Epithelial cell of esophagus (primary cell): Measurements from ENCODE around the gene SREK1.

ENCODE experiments used
- DNase-seq: peaks from one replicate; pipeline ENCODE4 v3.0.0; 2010; ENCODE audit warnings: low read depth
- H3K4me3 ChIP-seq: 2 replicates; pipeline ENCODE4 v1.5.1; 2011; ENCODE audit warnings: mild to moderate bottlenecking, low read length, control low read depth
- TF ChIP-seq, protein P1 (sequence below): IDR thresholded peaks from 2 replicates; pipeline ENCODE4 v1.5.1; 2011; ENCODE audit warnings: low read depth, mild to moderate bottlenecking, low read length, control low read depth, inconsistent platforms; ENCODE audit not compliant: insufficient read depth; ENCODE audit errors: missing control alignments

SREK1 gene, protein sequence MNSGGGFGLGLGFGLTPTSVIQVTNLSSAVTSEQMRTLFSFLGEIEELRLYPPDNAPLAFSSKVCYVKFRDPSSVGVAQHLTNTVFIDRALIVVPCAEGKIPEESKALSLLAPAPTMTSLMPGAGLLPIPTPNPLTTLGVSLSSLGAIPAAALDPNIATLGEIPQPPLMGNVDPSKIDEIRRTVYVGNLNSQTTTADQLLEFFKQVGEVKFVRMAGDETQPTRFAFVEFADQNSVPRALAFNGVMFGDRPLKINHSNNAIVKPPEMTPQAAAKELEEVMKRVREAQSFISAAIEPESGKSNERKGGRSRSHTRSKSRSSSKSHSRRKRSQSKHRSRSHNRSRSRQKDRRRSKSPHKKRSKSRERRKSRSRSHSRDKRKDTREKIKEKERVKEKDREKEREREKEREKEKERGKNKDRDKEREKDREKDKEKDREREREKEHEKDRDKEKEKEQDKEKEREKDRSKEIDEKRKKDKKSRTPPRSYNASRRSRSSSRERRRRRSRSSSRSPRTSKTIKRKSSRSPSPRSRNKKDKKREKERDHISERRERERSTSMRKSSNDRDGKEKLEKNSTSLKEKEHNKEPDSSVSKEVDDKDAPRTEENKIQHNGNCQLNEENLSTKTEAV

DNA sequence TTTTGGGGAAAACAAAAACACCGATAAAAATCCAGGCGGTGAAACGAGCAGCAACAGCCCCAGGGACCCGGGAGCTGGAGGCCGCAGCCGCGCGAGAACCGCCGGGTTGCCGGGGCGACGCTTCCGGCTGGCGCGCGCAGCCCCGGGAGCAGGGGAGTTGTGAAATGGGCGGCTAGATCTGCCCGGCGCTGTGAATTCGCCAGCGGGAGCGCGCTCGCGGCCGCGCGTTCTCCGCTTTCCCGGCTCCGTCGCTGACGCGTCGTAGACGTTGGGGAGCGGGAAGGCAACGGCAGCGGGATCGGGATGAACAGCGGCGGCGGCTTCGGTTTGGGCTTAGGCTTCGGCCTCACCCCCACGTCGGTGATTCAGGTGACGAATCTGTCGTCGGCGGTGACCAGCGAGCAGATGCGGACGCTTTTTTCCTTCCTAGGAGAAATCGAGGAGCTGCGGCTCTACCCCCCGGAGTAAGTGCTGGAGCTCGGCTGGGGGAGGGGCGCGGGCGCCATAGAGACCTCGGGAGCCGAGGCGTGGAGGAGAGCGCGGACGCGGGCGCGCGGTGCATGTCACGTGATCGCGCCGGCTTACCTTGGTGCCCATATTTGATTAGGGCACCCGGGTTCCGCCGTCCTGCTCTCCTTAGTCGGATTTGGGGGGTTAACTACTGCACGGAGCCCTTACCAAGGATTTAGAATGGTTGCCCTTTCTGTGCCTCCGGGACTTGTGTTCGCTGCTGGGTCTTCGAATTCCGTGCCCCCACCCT, at the start of gene SREK1:
TSS of gene SREK1 (plus strand) at position 227 of the 760 bp plus-strand sequence. CDS start at position 304, 77 bp downstream.
- H3K4me3 ChIP-seq = peak within 1 kb of the TSS; percentile 86
- TF ChIP-seq, protein P1, sequence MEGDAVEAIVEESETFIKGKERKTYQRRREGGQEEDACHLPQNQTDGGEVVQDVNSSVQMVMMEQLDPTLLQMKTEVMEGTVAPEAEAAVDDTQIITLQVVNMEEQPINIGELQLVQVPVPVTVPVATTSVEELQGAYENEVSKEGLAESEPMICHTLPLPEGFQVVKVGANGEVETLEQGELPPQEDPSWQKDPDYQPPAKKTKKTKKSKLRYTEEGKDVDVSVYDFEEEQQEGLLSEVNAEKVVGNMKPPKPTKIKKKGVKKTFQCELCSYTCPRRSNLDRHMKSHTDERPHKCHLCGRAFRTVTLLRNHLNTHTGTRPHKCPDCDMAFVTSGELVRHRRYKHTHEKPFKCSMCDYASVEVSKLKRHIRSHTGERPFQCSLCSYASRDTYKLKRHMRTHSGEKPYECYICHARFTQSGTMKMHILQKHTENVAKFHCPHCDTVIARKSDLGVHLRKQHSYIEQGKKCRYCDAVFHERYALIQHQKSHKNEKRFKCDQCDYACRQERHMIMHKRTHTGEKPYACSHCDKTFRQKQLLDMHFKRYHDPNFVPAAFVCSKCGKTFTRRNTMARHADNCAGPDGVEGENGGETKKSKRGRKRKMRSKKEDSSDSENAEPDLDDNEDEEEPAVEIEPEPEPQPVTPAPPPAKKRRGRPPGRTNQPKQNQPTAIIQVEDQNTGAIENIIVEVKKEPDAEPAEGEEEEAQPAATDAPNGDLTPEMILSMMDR = no peak
- peak; percentile 95 for DNase-seq

DNA sequence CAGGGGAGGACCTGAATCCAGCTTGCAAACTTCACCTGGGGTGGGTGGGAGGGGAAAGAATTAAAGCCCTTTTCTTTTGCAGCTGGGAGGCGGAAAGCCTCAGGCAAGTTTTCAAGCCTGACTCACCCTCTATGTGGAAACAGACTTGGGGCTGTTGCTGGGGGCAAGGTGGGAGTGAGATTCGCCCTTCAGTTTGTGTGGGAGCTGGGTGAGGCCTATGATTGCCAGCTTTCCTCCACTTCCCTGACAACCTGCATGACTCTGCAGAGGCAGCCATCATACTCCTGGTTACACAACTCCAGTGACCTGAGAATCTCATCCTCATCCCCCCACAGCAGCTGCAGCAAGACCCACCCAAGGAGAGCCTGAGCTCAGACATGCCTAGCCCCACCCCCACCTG, 43.2 kb upstream of the SREK1 start:
- TF ChIP-seq, protein P1 = no peak
- no peak overlapping the region for H3K4me3 ChIP-seq
- DNase-seq = no peak

DNA sequence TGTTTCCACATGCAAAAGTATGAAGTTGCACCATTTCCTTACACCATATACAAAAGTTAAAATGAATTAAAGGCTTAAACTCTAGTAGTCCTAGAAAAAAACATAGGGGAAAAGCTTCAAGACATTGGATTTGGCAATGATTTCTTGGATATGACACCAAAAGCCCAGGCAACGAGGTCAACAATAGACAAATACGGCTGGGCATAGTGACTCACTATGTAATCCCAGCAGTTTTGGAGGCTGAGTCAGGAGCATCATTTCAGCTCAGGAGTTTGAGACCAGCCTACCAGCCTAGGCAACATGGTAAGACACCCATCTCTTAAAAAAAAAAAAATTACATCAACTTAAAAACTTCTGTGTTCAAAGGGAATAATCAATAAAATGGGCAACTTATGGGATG, 30.9 kb upstream of the SREK1 start:
- TF ChIP-seq, protein P1 = no peak
- peak; percentile 79 for DNase-seq
- H3K4me3 ChIP-seq = no peak overlapping the region

DNA sequence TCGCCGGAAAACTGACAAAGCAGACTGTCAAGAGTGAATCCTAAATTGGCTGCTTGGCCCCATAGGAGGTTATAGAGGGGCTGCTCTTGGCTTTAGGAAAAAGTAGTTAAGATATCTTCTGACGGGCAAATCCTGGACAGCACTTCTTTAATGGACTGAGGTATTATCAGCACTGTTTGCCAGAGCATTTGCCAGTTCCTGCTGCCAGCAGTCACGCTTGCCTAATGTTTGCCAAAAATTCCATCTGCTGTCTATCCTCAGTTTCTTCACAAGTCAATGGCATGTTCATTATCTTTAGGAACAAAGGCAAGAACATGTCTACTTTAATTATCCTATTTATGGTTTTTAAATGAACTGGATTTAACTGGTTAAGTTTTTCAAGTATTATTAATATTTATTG, 25.8 kb upstream of the SREK1 start:
- TF ChIP-seq, protein P1 = no peak
- H3K4me3 ChIP-seq = no peak overlapping the region
- no peak for DNase-seq

DNA sequence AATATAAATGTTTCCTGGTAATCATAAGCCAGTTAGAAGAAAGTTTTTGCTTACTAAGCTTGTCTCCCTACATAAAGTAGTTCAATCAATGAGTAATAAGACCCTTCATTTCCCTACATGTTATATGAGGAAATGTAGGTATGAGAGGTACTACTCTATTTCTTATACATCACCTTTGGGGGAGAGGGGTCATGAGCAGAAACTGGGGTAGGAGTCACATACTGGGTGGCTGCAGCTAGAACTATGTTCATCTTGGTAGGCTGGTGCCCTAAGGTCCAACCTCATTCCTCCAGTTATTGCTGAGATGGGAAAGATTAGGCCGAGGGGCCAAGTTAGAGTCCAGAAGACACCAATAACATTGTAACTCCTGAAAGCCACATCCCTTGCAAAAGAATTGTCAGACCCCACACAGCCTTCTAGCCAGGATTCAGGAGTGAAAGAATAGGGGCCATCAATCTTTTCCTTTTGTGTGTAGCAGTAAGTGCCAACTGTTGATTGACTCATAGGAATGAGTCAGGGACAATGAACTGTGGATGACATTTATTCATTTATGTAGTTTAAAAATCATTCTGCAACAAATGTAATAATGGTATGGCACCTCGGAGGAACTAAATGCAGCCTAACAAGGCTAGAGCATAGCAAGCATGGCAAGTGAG, 21.6 kb upstream of the SREK1 start:
- no peak overlapping the region for H3K4me3 ChIP-seq
- DNase-seq = peak; percentile 51
- TF ChIP-seq, protein P1 = no peak

DNA sequence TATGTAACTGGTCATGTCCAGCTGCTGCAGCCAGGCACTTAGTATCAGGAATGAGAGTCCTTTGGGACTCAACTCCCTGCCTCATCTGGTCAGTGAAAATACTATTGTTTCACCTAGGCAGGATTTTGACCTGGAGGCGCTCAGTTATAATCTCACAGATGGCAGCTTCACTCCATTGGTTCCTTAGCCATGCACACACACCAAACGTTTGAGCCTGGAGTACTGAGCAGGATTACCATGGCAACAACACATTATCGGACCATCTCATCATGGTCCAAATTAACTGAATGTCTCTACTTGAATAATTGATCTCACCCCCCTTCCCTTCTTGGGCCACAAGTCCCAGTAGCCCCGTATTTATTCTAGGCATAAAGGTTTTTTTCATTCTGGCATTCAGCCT, 15.0 kb upstream of the SREK1 start:
- no peak overlapping the region for H3K4me3 ChIP-seq
- TF ChIP-seq, protein P1 = no peak
- DNase-seq = no peak
